ENCODE measurements around the gene FXN. TPM values are rescaled to one million over a fixed set of nuclear protein-coding genes. Genes with fewer than 3 reads are reported as not detected.
"Not testable (repeated sequence)": the region's sequence is repeated elsewhere in the genome, so short reads cannot be mapped to it uniquely, and the experiment has no call there.

Gene FXN
- total RNA-seq, 1 donor from 2014 or later = 43.4 TPM

GRCh38 chr9:69097923-69098593 is 62.5 kb downstream of the FXN start:
- no peak for DNase-seq
- H3K4me1 ChIP-seq = no peaks in the 10 kb centered on the region
- no peak overlapping the region for H3K27ac ChIP-seq (replicated peaks)
- TF ChIP-seq CTCF (IDR thresholded peaks at IDR 0.05; ENCODE audit: borderline replicate concordance) = no peak
- H3K4me3 ChIP-seq = no peak overlapping the region
- no peaks in the 10 kb centered on the region for H3K9me3 ChIP-seq (replicated peaks)
- no peaks in the 10 kb centered on the region for H3K27me3 ChIP-seq (ENCODE audit: low read depth)
- intact Hi-C loops (cut with micrococcal nuclease) = no loop called here
- no peaks in the 10 kb centered on the region for H3K36me3 ChIP-seq

GRCh38 chr9:69103348-69103996 is 67.9 kb downstream of the FXN start:
- H3K27me3 ChIP-seq (ENCODE audit: low read depth); DNase-seq; H3K4me1 ChIP-seq; intact Hi-C loops (cut with micrococcal nuclease); H3K36me3 ChIP-seq; H3K9me3 ChIP-seq (replicated peaks); H3K4me3 ChIP-seq; H3K27ac ChIP-seq (replicated peaks): not testable (repeated sequence)

- no peaks in the 10 kb centered on the region for H3K4me1 ChIP-seq
Observed at GRCh38 chr9:69104830-69105527, 69.4 kb downstream of the FXN start.

GRCh38 chr9:69107771-69108170 is 72.2 kb downstream of the FXN start:
- Histone ChIP-seq H3K4me3 (no peak overlapping the region), H3K4me1 (no peaks in the 10 kb centered on the region), H3K27ac (replicated peaks) (no peak overlapping the region), H3K36me3 (no peaks in the 10 kb centered on the region), H3K9me3 (replicated peaks) (no peaks in the 10 kb centered on the region), H3K27me3 (ENCODE audit: low read depth) (no peaks in the 10 kb centered on the region)
- DNase-seq = no peak
- no peak for TF ChIP-seq CTCF (IDR thresholded peaks at IDR 0.05; ENCODE audit: borderline replicate concordance)
- intact Hi-C loops (cut with micrococcal nuclease) = no loop called here

More at GRCh38 chr9:69104830-69105527, 69.4 kb downstream of the FXN start:
- Histone ChIP-seq H3K4me3 (no peak overlapping the region), H3K36me3 (no peaks in the 10 kb centered on the region), H3K27me3 (ENCODE audit: low read depth) (no peaks in the 10 kb centered on the region), H3K27ac (replicated peaks) (no peak overlapping the region), H3K9me3 (replicated peaks) (no peaks in the 10 kb centered on the region)
- intact Hi-C loops (cut with micrococcal nuclease) = no loop called here
- no peak for DNase-seq
- no peak for TF ChIP-seq CTCF (IDR thresholded peaks at IDR 0.05; ENCODE audit: borderline replicate concordance)

- H3K27me3 ChIP-seq (ENCODE audit: low read depth); DNase-seq; H3K27ac ChIP-seq (replicated peaks); H3K4me1 ChIP-seq; H3K9me3 ChIP-seq (replicated peaks); H3K4me3 ChIP-seq; H3K36me3 ChIP-seq; intact Hi-C loops (cut with micrococcal nuclease): not testable (repeated sequence)
Observed at GRCh38 chr9:69108706-69109105, 73.2 kb downstream of the FXN start.

GRCh38 chr9:69109152-69109551 is 73.6 kb downstream of the FXN start:
- no peak for DNase-seq
- intact Hi-C loops (cut with micrococcal nuclease) = no loop called here
- Histone ChIP-seq H3K36me3 (no peaks in the 10 kb centered on the region), H3K4me1 (no peaks in the 10 kb centered on the region), H3K27ac (replicated peaks) (no peak overlapping the region), H3K9me3 (replicated peaks) (no peaks in the 10 kb centered on the region), H3K27me3 (ENCODE audit: low read depth) (no peaks in the 10 kb centered on the region), H3K4me3 (no peak overlapping the region)
- no peak for TF ChIP-seq CTCF (IDR thresholded peaks at IDR 0.05; ENCODE audit: borderline replicate concordance)

GRCh38 chr9:69112646-69113045 is 77.1 kb downstream of the FXN start:
- DNase-seq; H3K27me3 ChIP-seq (ENCODE audit: low read depth); H3K36me3 ChIP-seq; H3K27ac ChIP-seq (replicated peaks); H3K4me1 ChIP-seq; intact Hi-C loops (cut with micrococcal nuclease); H3K4me3 ChIP-seq; H3K9me3 ChIP-seq (replicated peaks): not testable (repeated sequence)
